Heart right ventricle (tissue), 16 donors: Measurements from ENCODE around the gene MTUS2. TPM values are rescaled to one million over a fixed set of nuclear protein-coding genes. Genes with fewer than 3 reads are reported as not detected.

Experiments
- ATAC-seq, 8 donors: fragments of 200-7000 bp; cut with Tn5 transposase; one replicate each; pipeline ENCODE4 v1.9.1; 2020; ENCODE audit warnings: mild to moderate bottlenecking in 8 of 8, moderate library complexity in 8 of 8, moderate number of reproducible peaks in 1 of 8
- DNase-seq, 2 donors: peaks; one replicate each; pipeline ENCODE4 v3.0.0-alpha.2; 2020
- H3K27ac ChIP-seq, 10 donors: fragments of 200-600 bp; sonication (generic) in 2 of 10; one replicate each; pipeline versions ENCODE4 v1.5.0 to v1.8.0; 2020 to 2022; ENCODE audit warnings: mild to moderate bottlenecking in 3 of 10
- H3K27me3 ChIP-seq, 7 donors: fragments of 200-600 bp; one replicate each; pipeline ENCODE4 v1.8.0; 2021 to 2022; ENCODE audit warnings: mild to moderate bottlenecking in 2 of 7
- H3K36me3 ChIP-seq, 9 donors: fragments of 200-600 bp; sonication (generic) in 1 of 9; one replicate each; pipeline versions ENCODE4 v1.5.0 to v1.8.0; 2020 to 2022; ENCODE audit warnings: mild to moderate bottlenecking in 2 of 9
- H3K4me1 ChIP-seq, 9 donors: fragments of 200-600 bp; sonication (generic) in 1 of 9; one replicate each; pipeline versions ENCODE4 v1.5.0 to v1.8.0; 2020 to 2022; ENCODE audit warnings: mild to moderate bottlenecking in 4 of 9
- H3K4me3 ChIP-seq, 10 donors: fragments of 200-600 bp; sonication (generic) in 2 of 10; one replicate each; pipeline versions ENCODE4 v1.5.0 to v1.8.0; 2020 to 2022; ENCODE audit warnings: mild to moderate bottlenecking in 7 of 10, moderate library complexity in 2 of 10
- H3K9me3 ChIP-seq, 11 donors: fragments of 200-600 bp in 10 of 11; sonication (generic) in 2 of 11; one replicate each; pipeline versions ENCODE4 v1.5.0 to v1.8.0; 2013 to 2022; ENCODE audit warnings: mild to moderate bottlenecking in 2 of 11, control low read depth in 1 of 11, moderate library complexity in 1 of 11
- WGBS, 2 donors: extraction: QIAGEN DNeasy Blood & Tissue Kit; methylation state at CpG; one replicate each; pipeline ENCODE4 v1.1.7; 2013; ENCODE audit warnings: inconsistent platforms in 1 of 2; 5-methylcytosine and 5-hydroxymethylcytosine counted together
- intact Hi-C, 10 donors: fragments of 100-400 bp; cut with DNase I; formaldehyde crosslinking; loops; one replicate each; pipeline versions ENCODE4 v1.11.1 to v1.14.2; 2022
- polyA plus RNA-seq, 2 donors: library from polyadenylated mRNA; stranded (reverse); fragments of 200-250 nt; gene quantifications; one replicate each; pipeline ENCODE4 v1.2.3, GENCODE V29; 2013
- total RNA-seq, 10 donors: library from RNA; stranded (reverse); fragmentation: NEBNext Ultra II Directional in 3 of 10; extraction: Animal tissue kit (Norgen Biotek cat#: 25700) in 3 of 10; gene quantifications; one replicate each; pipeline versions ENCODE4 v1.2.1 to v1.2.4, GENCODE V29; 2021 to 2023
- TF ChIP-seq, protein P1 (sequence below), 9 donors: fragments of 200-600 bp; sonication (generic) in 2 of 9; IDR thresholded peaks; one replicate each; pipeline versions ENCODE4 v1.5.0 to v1.8.0; 2021 to 2022; ENCODE audit warnings: antibody characterized with exemption in 9 of 9, mild to moderate bottlenecking in 5 of 9, moderate library complexity in 1 of 9
- donor health status: Arrhythmogenic right ventricular cardiomyopathy.
- donor health status: ischemic (EF 13 %, LVEDD 7.1; RV severe dilation, severe dysfunction).
- donor health status: healthy with polysubstance abuse.
- donor health status: DM: no; HTN: yes; CAD: no.
- donor health status: DM: no; HTN: no; CAD: no.
- donor health status: ischemic (EF 25% LVEDD 6.9; RV normal size, moderate dysfunction).
- donor health status: ischemic (EF 25% LVEDD 5.7; RV mildly dilated, moderate dysfunction).
- donor health status: healthy.
- donor health status: DM: yes; HTN: yes; CAD: no.
- donor health status: Ischemic cardiomyopathy.
- donor health status: ischemic (EF 35%, LVEDD 5.7; RV mildly dilated, moderate dysfunction).
- donor health status: nonischemic (EF 11% LVEDD 7.7; RV severe dilation, severe dysfunction).
- donor health status: DM: yes; HTN: yes; CAD: no.
- donor health status: PGD.
- donor health status: ischemic (EF 29% LVEDD 5.4; RV normal size, mild dysfunction).
- donor health status: nonischemic (EF 23%, LVEDD 6.1; RV moderate dilation, normal function).

MTUS2 gene
- total and polyA plus RNA-seq, 12 donors = 18.7 to 159 (median 65.6) TPM

DNA sequence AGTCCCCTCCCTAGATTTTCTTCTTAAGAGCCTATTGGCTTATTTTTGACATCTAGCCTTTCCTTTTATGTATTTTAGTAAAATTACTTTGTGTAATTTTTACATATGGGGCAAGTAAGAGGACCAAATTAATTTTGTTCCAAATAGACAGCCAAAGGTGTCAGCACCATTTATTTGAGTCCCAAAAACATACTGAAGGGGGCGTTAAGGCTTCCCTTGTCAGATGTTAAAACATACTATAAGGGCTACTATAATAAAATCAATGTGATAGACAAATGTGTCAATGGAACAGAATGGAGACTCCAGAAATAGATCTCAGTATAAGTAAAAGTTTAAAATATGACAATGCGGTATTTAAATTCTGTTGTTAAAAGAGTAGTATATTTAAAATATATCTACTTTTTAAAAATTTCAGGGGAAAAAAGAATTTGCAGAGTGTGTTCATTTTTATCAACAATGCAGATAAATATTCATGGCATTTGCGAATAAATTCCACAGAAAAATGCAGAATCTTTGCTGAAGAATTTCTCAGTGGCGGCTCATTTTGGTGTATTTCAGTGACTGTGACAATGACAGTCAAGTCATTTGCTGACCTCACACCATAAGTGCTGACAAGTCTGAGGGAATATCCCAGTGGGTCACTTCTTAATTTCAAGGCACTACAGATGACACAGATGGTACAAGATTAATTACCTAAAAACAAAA lies 133.7 kb downstream of the MTUS2 start:
- no peak for ATAC-seq
- TF ChIP-seq, protein P1, sequence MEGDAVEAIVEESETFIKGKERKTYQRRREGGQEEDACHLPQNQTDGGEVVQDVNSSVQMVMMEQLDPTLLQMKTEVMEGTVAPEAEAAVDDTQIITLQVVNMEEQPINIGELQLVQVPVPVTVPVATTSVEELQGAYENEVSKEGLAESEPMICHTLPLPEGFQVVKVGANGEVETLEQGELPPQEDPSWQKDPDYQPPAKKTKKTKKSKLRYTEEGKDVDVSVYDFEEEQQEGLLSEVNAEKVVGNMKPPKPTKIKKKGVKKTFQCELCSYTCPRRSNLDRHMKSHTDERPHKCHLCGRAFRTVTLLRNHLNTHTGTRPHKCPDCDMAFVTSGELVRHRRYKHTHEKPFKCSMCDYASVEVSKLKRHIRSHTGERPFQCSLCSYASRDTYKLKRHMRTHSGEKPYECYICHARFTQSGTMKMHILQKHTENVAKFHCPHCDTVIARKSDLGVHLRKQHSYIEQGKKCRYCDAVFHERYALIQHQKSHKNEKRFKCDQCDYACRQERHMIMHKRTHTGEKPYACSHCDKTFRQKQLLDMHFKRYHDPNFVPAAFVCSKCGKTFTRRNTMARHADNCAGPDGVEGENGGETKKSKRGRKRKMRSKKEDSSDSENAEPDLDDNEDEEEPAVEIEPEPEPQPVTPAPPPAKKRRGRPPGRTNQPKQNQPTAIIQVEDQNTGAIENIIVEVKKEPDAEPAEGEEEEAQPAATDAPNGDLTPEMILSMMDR (IDR thresholded peaks at IDR 0.05) = no peak
- Histone ChIP-seq H3K27ac (peak overlapping the region in 7 of 10 donors; percentile 24 to 87 (median 78)), H3K4me1 (peaks cover 0 to 21% (median 4%) of the 10 kb centered on the region in 9 donors), H3K27me3 (no peaks in the 10 kb centered on the region), H3K9me3 (no peaks in the 10 kb centered on the region), H3K36me3 (no peaks in the 10 kb centered on the region), H3K4me3 (no peak overlapping the region)
- intact Hi-C loops = loop anchor here in 3 of 10 donors (5.0 to 10.0 kb wide), 2 partner anchors 129 to 132 kb away; partner anchors contain the start of gene MTUS2 (in 3 of the 3)
- no peak for DNase-seq
- WGBS, 2 donors = 83% methylated on average over 4 of the region's 4 CpGs

DNA sequence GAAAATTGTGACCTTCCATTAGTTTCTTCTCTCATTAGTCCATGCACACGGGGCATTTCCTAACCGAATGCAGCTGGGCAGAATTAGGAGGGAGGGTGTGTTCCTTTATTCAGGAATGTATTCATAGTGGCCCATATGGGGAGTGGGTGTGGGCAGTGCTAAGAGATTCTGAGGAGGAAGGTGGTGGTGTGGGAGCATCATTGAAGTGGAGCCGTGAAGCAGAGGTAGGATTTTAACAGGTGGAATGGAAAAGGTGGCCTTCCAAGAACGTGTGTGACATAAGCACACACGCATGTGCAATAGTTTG lies 134.2 kb downstream of the MTUS2 start:
- H3K9me3 ChIP-seq = no peaks in the 10 kb centered on the region
- TF ChIP-seq, protein P1 (IDR thresholded peaks at IDR 0.05) = no peak
- peak overlapping the region in 9 of 10 donors; percentile 1 to 87 (median 75) for H3K27ac ChIP-seq
- 78 to 82% methylated on average over 5 of the region's 5 CpGs for WGBS, 2 donors
- DNase-seq (no peak), ATAC-seq (peak in 1 of 8 donors; percentile 19)
- no peak overlapping the region for H3K4me3 ChIP-seq
- H3K27me3 ChIP-seq = no peaks in the 10 kb centered on the region
- no peaks in the 10 kb centered on the region for H3K36me3 ChIP-seq
- intact Hi-C loops = loop anchor here in 3 of 10 donors (5.0 to 10.0 kb wide), 2 partner anchors 130 to 132 kb away; partner anchors contain the start of gene MTUS2 (in 3 of the 3)
- H3K4me1 ChIP-seq = peaks cover 0 to 25% (median 4%) of the 10 kb centered on the region in 9 donors

DNA sequence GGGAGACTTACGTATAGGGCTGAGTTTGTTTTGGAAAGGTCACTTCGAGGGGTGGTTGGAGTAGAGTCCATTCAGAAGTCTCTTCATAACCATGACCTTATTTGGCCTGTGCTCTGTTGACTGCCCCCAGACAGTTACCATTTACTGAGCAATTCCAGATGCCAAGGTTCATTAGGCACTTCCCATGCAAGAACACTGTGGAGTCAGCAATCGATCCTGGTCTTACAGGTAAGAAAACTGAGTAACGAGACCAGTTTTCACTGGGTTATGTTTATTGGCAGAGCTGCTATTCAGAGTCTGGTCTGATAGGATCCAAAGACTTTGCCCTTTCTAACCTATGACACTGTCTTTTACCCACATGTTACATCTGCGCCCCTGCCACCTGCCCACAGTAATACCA lies 134.7 kb downstream of the MTUS2 start:
- no peaks in the 10 kb centered on the region for H3K36me3 ChIP-seq
- H3K4me1 ChIP-seq = peaks cover 0 to 25% (median 4%) of the 10 kb centered on the region in 9 donors
- H3K4me3 ChIP-seq = no peak overlapping the region
- 44 to 60% methylated on average over 5 of the region's 5 CpGs for WGBS, 2 donors
- no peaks in the 10 kb centered on the region for H3K9me3 ChIP-seq
- H3K27ac ChIP-seq = peak overlapping the region; percentile 1 to 87 (median 70)
- intact Hi-C loops = loop anchor here in 3 of 10 donors (5.0 to 10.0 kb wide), 2 partner anchors 130 to 133 kb away; partner anchors contain the start of gene MTUS2 (in 3 of the 3)
- ATAC-seq = peak in 7 of 8 donors; percentile 9 to 56 (median 40)
- TF ChIP-seq, protein P1 (IDR thresholded peaks at IDR 0.05) = no peak
- no peaks in the 10 kb centered on the region for H3K27me3 ChIP-seq
- no peak for DNase-seq

DNA sequence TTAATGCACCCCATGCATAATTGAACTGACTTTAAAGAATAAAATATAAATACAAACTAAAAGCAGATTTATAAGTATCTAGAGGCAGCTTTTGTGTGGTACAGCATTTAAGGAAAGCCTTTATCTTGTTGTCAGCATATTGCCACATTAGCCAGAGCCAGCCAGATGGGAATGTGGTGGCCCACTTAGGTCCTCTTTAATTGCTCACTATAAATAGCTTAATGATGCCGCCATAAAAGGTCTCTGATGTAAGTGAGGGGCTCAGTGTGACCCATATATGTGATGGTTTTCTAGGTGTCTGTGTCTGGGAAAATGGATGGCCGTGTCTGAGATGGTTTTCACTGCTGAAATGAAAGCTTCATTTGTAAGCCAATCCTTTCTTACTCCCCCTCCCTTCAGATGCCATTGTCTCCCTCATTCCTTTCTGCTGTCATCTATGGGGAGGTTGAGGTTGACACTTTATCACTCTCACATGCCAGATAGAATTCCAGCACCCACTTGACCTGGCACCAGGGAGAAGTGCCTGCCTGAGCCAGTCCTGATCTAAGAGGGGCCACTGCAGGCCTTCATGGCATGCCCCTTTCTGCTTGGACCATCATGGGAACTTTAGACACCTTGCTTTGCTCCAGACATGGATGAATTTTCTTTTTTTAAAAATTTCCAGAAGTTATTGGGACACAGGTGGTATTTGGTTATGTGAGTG lies 135.3 kb downstream of the MTUS2 start:
- peak overlapping the region in 9 of 10 donors; percentile 22 to 87 (median 75) for H3K27ac ChIP-seq
- 31 to 61% methylated on average over 2 of the region's 2 CpGs for WGBS, 2 donors
- DNase-seq (peak; percentile 28 to 56), ATAC-seq (peak; percentile 81 to 94 (median 88))
- H3K4me1 ChIP-seq = peaks cover 0 to 25% (median 4%) of the 10 kb centered on the region in 9 donors
- H3K27me3 ChIP-seq = no peaks in the 10 kb centered on the region
- intact Hi-C loops = loop anchor here in 2 of 10 donors (10.0 kb wide), 1 partner anchor 131 kb away; the partner anchor contains the start of gene MTUS2 (in 2 of the 2)
- no peaks in the 10 kb centered on the region for H3K36me3 ChIP-seq
- H3K9me3 ChIP-seq = no peaks in the 10 kb centered on the region
- TF ChIP-seq, protein P1 (IDR thresholded peaks at IDR 0.05) = no peak
- H3K4me3 ChIP-seq = no peak overlapping the region
